T-helper 2 cell treated with Interferon-gamma antibody and Interleukin-4, amounts not matched to agents 5 μg/mL and 100 μg/mL, for 36 hours (primary cell): Measurements from ENCODE around the gene SAXO1.

Source experiments
- DNase-seq: peaks from one replicate; pipeline ENCODE4 v3.0.0; 2021; ENCODE audit warnings: low spot score
- H3K27ac Mint-ChIP-seq: one replicate; pipeline ENCODE4 v1.8.0; 2021; ENCODE audit warnings: mild to moderate bottlenecking, mixed read lengths
- H3K27me3 Mint-ChIP-seq: one replicate; pipeline ENCODE4 v1.8.0; 2021; ENCODE audit warnings: low read depth, mixed read lengths
- H3K36me3 Mint-ChIP-seq: one replicate; pipeline ENCODE4 v1.8.0; 2021; ENCODE audit warnings: low read depth, mixed read lengths
- H3K4me1 Mint-ChIP-seq: one replicate; pipeline ENCODE4 v1.8.0; 2021; ENCODE audit warnings: low read depth, mixed read lengths
- H3K4me3 Mint-ChIP-seq: one replicate; pipeline ENCODE4 v1.8.0; 2022; ENCODE audit warnings: mild to moderate bottlenecking, moderate library complexity, mixed read lengths
- H3K9me3 Mint-ChIP-seq: one replicate; pipeline ENCODE4 v1.8.0; 2021; ENCODE audit warnings: mixed read lengths

Gene SAXO1

DNA sequence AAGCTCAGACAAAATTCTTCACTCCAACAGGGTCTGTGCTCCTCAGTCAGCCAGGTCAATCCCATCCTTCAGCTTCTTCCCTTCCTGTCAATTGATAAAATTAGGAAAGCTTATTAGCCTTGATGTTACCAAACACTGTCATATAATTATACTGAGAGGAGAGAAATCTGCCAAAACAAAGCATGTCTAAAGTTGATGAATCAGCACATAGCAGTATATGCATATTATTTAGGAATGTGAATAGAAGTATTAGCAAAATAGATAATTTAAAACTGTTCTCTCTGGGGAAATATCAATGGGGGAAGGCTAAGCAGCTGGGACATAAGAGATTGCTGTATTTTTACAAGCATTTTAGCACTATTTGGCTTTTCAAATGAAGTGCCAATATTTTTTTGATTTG is 107.1 kb downstream of the SAXO1 start:
- no peaks in the 10 kb centered on the region for H3K36me3 Mint-ChIP-seq
- H3K9me3 Mint-ChIP-seq, result no peaks in the 10 kb centered on the region
- H3K27ac Mint-ChIP-seq, result no peak overlapping the region
- H3K27me3 Mint-ChIP-seq, result no peaks in the 10 kb centered on the region
- H3K4me3 Mint-ChIP-seq, result no peak overlapping the region
- DNase-seq, result no peak
- H3K4me1 Mint-ChIP-seq, result no peaks in the 10 kb centered on the region

DNA sequence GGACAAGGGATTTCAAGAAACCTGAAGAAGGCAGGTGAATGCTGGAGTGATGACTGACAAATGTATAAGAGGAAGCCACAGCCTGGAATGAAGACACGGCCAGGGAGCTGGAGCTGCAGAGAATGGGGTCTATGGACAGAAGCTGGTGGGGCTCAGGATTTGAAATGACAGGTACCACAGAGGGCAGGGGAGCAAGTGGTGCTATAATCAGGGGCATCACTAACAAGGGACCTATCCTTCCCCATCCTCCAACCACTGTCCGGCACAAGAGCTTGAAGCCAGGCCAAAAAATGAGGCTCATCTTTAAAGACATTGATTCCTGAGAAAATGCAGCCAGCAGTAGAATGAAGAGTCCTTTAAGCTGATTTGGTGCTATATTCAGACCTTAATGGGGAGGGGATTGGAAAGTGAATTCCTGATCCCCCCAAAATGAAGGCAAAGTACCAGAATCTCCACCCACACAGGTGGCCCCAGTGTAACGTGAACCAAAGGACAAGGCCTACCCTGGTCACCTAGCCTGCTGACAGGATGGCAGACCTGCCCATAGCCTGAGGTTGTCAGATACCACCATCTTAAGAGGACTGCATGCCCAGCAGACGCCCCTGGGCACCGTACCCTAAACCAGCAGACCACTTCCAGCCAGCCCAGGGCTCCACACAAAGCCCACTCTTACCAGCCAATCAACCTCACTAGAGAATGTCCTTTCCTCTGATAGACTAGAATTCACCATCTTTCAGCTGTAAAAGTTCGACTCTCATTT is 109.2 kb downstream of the SAXO1 start:
- DNase-seq, result no peak
- Mint-ChIP-seq H3K4me1 (no peaks in the 10 kb centered on the region), H3K4me3 (no peak overlapping the region), H3K27me3 (no peaks in the 10 kb centered on the region), H3K27ac (no peak overlapping the region), H3K36me3 (no peaks in the 10 kb centered on the region), H3K9me3 (no peaks in the 10 kb centered on the region)

DNA sequence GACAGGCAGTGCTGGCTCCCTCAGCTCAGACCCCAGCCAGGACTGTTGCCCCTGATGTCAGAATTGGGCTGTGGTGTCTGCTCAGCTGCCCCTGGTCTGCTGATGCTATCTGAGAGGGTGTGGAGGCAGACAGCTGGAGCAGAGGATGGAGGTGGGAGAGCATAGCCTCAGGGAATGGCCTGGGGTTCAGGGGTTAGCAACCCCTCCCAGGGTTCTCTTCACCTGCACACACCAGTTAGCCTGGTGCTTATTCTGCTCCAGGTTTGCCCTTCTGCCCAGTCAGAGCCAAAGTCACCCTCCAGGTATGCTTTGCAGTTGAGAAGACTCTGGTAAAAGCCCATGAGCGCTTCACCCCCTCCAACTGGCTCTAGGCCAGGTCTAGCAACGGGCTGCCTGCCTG is 109.8 kb downstream of the SAXO1 start:
- no peaks in the 10 kb centered on the region for H3K36me3 Mint-ChIP-seq
- DNase-seq, result no peak
- H3K27ac Mint-ChIP-seq, result no peak overlapping the region
- H3K9me3 Mint-ChIP-seq, result no peaks in the 10 kb centered on the region
- no peaks in the 10 kb centered on the region for H3K4me1 Mint-ChIP-seq
- H3K4me3 Mint-ChIP-seq, result no peak overlapping the region
- no peaks in the 10 kb centered on the region for H3K27me3 Mint-ChIP-seq

DNA sequence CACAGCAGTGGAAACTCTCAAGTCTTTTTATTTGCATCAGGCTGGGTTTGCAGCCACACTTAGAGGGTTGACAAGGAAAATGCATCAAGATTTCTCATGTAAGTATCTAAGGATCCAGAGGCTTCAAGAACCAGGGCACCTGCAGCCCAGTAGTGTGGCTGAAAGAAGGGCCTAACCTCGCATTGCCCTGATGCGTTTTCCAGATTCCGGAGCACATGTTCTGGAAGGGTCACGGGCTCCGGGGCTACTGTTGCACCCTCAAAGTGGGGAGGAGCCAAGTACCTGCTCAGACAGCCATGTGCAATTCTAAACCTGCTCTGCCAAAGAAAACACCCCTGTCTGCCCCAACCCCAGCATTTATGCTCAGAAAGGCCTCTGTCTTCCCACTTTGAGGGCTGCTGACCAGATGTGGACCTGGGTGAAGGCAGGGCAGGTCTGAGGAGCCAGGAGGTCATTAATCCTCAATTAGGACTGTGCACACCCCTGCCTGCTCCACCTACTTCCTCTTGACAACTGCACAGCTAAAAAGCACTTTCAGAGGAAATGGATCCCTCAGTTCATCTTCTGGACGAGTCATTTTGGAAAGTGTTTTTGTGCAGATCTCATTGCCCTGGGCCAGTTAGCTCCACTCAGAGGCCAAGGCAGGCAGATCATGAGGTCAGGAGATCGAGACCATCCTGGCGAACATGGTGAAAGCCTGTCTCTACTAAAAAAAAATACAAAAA is 110.7 kb downstream of the SAXO1 start:
- DNase-seq, result no peak
- Mint-ChIP-seq H3K36me3 (no peaks in the 10 kb centered on the region), H3K27me3 (no peaks in the 10 kb centered on the region), H3K27ac (no peak overlapping the region), H3K4me3 (no peak overlapping the region), H3K9me3 (no peaks in the 10 kb centered on the region), H3K4me1 (no peaks in the 10 kb centered on the region)

DNA sequence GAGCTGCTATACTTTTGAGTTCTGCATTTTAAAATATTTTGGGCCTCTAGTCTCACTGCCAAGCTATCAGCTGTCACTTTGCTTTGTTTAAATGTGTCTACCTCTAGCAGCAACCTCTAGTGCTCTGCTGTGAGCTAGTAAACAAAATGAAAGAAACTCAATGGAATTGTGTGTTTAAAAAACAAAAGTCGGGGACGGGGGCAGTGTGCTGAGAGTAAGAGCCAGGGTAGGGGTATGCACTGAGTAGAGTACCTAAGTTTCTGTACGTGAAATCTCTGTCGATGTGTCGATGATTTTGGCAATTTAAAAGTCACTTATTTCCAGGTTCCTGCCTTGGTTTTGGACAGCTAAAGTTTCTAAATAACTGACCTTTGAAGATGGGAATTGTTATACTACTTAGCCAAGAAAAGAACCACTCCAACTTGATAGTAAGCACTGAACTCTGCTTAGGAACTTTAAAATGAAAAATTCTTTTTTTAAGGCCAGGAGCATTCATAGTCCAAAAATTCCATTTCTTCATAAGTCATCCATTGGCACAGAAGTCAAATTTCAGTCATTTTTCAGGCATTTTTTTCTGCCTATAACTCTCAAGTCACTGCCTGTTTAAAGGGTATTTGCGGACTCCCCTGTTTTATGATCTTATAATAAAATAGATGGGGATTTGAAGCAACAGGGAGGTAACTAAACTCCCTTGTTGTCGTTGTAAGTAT is 111.5 kb downstream of the SAXO1 start:
- Mint-ChIP-seq H3K4me1 (no peaks in the 10 kb centered on the region), H3K27ac (no peak overlapping the region), H3K9me3 (no peaks in the 10 kb centered on the region), H3K36me3 (no peaks in the 10 kb centered on the region), H3K4me3 (no peak overlapping the region), H3K27me3 (no peaks in the 10 kb centered on the region)
- no peak for DNase-seq

DNA sequence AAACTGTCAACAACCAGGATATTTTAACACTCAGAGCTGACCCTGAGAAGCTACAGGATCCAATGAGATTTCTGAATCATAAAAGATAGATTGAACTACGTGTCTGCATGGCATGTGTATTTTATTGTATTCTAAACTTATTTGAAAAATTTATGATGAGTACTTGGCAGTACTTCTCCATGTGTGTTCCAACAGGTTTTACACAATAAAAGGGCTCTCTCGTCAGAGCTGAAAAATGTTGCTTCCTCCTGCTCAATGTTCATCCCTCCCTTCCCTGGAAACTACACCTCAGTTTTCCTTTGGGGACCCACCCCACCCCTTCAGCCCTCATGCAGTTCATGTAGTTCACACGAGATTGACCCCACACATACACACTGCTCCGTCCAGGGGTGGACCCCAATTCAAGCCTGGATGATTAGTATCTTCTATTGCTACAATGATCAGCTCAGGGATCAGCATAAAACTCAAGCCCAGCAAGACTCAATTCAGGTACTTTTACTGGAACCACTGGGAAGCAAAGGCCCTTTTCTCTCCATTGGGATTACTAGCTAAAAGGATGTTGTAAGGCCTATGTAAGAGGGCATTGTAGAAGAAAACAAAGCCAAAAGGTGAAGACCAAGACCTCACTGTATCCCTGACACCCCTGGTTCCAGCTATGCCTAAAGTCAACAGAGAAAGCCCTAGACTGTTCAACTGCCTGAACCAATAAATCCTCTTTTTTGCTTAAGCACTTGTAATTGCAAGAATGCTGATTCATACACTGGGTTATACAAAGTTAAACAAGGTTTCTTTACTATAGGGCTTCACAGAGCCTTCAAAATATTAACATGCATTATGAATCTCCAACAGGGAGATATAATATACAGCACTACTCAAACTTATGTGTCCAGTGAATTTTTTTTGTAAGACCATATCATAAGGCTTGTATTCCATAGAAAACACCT is 112.6 kb downstream of the SAXO1 start:
- Mint-ChIP-seq H3K4me1 (no peaks in the 10 kb centered on the region), H3K4me3 (no peak overlapping the region), H3K9me3 (no peaks in the 10 kb centered on the region), H3K27ac (no peak overlapping the region), H3K36me3 (no peaks in the 10 kb centered on the region), H3K27me3 (no peaks in the 10 kb centered on the region)
- DNase-seq, result no peak

DNA sequence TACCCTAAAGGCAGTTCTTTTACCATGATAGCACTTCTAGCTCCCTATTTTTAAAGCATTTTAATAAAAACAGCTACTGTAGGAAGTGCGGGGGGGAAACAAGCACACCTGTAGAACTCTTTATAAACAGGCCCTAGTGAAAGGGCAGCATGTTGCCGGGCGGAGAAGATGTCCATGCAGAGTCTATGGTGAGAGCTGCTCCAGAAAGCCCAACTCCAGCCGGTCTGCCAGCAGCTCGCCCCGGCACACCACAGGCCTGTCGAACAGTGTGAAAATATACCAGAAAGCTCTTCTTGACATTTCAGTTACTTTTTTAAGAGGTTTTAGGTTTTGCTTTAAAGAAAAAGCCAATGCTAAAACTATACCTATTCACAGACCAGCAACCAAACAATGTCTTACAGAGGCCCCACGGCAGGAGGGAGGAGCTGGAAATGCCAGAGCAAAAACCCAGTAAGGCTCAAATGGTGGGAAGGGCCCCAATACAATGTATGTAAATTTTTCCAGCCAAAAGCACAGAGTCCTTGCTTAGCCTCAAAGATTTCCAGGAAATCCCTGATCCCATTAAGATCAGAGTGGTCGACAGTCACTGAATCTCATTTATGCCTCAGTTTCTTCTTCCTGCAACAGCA is 121.2 kb downstream of the SAXO1 start:
- H3K4me1 Mint-ChIP-seq, result no peaks in the 10 kb centered on the region
- no peak overlapping the region for H3K4me3 Mint-ChIP-seq
- no peaks in the 10 kb centered on the region for H3K9me3 Mint-ChIP-seq
- H3K27ac Mint-ChIP-seq, result no peak overlapping the region
- DNase-seq, result no peak
- no peaks in the 10 kb centered on the region for H3K36me3 Mint-ChIP-seq
- H3K27me3 Mint-ChIP-seq, result no peaks in the 10 kb centered on the region

DNA sequence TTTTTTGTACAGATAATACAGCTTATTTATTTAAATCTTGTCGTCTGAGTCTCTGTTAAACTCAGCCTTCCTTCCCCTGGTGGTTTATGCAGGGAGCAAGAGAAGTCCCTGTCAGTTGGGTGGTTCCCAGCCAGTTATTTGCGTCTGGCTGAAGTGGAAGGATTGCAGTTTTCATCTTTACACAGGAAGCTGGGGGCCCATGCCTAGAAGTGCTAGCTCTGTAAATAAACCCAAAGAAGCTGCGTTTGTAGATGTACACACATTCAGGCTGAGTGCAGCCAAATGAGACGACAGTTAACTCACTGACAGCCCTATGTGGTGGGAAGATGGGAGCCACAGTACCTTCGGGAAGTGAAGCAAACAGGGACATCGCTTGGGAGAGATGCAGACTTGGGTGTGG is 122.1 kb downstream of the SAXO1 start:
- Mint-ChIP-seq H3K27me3 (no peaks in the 10 kb centered on the region), H3K36me3 (no peaks in the 10 kb centered on the region), H3K27ac (no peak overlapping the region), H3K4me3 (no peak overlapping the region), H3K9me3 (no peaks in the 10 kb centered on the region), H3K4me1 (no peaks in the 10 kb centered on the region)
- DNase-seq, result no peak

DNA sequence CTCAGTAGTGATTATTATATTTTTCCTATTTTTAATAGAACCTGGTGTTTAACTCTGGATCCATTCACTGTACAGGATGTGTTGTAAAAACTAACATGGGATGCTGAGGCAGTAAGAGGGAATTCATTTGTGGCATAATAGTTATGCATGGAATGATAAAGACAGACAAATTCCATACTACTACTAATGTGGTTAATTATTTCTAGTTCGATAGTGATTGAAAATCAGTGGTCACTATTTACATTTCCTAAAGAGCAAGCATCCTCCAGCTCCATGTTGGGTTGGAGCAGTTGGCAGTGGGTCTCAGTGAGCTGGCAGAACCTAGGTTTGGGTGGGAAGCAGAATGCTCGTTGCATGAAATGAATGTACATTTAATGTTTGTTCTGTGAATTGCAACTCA is 122.6 kb downstream of the SAXO1 start:
- Mint-ChIP-seq H3K36me3 (no peaks in the 10 kb centered on the region), H3K27ac (no peak overlapping the region), H3K27me3 (no peaks in the 10 kb centered on the region), H3K4me1 (no peaks in the 10 kb centered on the region), H3K9me3 (no peaks in the 10 kb centered on the region), H3K4me3 (no peak overlapping the region)
- DNase-seq, result no peak

DNA sequence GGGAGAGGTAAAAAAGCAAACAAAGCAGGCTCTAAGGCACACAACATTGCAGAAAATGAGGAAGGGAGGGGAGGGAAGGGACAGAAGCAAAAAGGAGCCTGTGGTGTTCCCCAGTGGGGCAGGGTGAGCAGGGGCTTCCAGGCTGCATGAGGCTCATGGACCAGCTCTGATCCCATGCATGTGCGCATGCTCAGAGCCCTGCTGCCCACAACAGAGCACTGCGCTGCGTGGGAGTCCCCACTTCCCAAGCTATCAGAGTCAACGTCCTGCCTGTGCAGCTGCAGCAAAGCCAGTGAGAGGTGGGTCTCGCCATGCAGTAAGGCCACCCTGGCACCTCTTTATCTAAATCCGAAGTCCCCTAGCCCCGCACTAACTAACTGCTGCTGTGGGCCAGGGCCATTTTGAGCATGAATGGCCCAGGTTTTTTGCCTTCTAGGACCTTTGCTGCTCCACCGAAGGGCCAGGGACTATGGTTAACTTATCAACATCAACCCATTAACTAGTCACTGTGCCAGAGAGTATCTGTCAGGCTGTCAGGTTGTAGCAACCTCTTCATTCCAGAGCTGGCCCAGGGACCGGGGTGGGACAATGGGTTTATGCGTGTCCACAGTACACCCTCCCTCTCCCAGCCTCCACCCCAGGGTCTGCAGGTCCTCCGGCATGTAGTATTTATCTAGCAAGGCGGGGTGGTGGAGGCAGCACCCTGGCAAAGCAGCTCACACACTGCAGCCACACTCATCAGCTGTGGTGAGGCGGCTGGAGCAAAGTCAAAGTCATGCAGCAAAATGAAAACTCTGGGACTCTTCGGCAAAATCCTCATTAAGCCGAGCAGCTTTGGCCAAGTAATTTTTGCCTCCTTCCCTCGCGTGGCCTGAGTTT is 123.6 kb downstream of the SAXO1 start:
- H3K4me3 Mint-ChIP-seq, result no peak overlapping the region
- DNase-seq, result no peak
- H3K9me3 Mint-ChIP-seq, result no peaks in the 10 kb centered on the region
- no peaks in the 10 kb centered on the region for H3K36me3 Mint-ChIP-seq
- no peaks in the 10 kb centered on the region for H3K27me3 Mint-ChIP-seq
- no peak overlapping the region for H3K27ac Mint-ChIP-seq
- H3K4me1 Mint-ChIP-seq, result no peaks in the 10 kb centered on the region

DNA sequence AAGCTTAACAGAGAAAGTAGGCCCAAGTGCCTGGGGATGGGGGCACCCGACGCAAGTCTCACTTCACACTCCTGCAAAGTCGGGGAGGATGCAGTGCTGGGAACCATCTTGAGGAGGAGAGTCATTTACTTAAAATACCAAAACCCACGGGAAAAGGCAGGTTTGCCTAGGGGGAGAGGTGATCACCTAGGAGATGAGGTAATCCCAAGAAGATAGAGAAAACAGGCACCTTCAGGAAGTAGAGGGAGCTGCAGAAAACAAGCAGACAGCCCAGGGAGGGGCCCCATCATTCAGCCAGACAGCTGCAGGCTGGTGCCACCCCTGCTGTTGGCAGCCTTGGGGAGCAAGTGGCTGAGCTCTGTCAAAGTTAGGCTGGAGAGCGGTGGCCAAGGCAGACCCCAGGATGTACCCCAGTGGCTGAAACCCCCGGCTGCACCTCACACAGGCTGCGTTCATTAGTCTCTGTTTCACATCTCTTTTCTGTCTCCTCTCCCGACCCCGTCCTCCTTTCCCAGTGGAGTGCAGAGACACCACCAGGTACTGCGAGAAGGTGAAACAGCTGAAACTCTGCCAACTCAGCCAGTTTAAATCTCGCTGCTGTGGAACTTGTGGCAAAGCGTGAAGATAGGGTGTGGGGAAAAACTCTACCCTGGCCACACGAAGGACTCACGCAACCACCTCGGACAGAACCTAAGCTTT is 124.9 kb downstream of the SAXO1 start:
- Mint-ChIP-seq H3K36me3 (no peaks in the 10 kb centered on the region), H3K27me3 (no peaks in the 10 kb centered on the region), H3K27ac (no peak overlapping the region), H3K9me3 (no peaks in the 10 kb centered on the region), H3K4me3 (no peak overlapping the region), H3K4me1 (no peaks in the 10 kb centered on the region)
- no peak for DNase-seq

DNA sequence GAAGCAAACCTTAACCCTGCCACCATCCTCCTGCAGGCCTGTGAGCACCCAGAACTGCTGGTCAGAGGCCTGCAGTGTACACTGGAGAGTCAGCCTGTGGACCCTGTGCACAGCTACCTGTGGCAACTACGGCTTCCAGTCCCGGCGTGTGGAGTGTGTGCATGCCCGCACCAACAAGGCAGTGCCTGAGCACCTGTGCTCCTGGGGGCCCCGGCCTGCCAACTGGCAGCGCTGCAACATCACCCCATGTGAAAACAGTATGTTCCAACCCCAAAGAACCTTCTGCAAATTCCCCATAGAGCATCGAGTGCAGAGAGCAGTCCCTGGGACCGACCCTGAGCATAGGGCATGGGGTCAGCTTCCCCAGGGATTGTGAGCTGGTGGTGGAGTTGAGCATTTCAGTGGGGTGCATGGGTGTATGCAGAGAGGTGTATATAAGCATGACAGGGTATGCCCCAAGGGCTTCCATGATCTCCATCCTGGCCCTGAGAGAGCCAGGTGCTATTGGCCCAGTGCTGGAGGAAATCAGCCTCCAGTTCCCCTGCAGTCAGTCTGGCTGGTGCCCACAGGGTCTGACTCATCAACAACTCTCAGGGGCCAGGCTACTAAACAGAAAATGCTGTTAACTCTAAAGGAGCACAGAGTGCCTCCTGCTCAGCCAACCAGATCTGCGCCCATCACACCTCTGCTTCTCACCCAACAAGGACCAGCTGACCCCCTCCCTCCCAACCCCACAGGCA is 126.2 kb downstream of the SAXO1 start:
- Mint-ChIP-seq H3K27me3 (no peaks in the 10 kb centered on the region), H3K4me1 (no peaks in the 10 kb centered on the region), H3K4me3 (no peak overlapping the region), H3K27ac (no peak overlapping the region), H3K9me3 (peaks cover 8% of the 10 kb centered on the region), H3K36me3 (no peaks in the 10 kb centered on the region)
- no peak for DNase-seq
